GM21367 (cell line): ENCODE results near the gene ANKRD63.

ENCODE experiments used
- ATAC-seq: cut with Tn5 transposase; IDR thresholded peaks from one replicate; pipeline ENCODE4 v1.9.1; 2021; ENCODE audit not compliant: unreplicated experiment

ANKRD63 gene

DNA sequence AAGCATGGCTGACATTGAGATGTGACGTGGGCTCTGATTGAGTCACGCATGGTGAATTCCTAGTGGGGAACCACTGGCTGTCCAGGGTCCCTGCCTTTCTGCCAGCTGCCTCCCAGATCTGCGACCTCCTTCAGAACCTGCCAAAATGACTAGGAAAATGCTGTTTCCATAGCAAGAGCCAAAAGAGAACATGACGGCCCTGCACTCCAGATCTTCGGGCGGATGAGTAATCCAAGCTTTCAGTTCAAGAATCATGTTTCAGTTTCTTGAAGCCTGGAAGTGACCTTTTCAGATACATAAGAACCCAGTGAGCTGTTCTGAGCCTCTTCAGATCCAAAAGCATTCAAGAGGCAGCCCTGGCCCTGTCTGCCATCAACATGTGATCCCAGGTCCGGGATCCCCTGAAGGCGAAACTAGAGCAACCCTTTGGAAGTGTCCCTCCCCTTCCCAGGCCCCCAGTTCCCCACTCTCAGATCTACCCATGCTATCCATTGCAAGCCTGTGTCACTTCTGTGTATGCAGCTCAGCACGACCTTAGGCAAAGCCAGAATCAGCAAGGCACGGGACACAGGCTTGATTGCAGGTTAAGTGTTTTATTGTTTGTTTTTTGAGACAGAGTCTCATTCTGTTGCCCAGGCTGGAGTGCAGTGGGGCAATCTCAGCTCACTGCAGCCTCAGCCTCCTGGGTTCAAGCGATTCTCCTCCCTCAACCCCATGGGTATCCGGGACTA is 19.7 kb downstream of the ANKRD63 start:
- no peak for ATAC-seq

DNA sequence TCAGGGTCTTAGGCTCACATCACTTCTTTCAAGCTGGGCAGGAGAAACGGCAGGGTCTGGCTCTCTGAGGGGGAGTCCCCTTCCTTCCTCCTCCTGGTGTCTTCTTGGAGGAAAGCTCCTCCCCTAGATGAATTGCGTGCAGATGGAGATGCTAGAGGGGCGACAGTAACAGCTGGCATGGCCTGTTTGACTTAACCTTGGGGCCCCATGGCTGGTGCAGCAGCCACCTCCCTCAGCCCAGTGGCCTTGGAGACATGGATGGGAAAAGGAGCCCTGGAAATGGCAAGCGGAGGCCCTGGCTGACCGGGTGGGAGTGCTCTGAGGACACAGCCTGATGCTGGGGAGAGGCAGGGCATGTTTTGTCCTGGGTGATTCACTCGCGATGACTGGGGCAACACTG is 23.8 kb downstream of the ANKRD63 start:
- no peak for ATAC-seq

DNA sequence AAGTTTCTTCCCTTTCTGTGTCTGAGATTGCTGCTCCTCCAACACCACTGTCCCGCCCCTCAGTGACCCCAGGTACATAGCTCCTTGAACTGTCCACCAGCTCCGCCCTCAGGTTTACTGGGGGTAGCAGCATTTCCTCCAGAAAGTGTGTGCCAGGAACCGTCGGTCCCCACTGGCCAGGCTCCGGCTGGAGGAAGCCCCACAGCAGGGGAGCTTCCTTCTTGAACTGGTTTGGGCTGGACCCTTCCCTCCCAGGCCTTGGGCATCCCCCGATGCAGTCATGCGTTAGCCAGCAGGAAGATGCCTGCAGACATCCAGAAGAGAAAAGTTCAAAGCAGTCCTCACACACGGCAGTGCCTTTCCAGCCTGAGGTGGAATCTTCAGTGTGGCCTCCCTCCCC is 24.3 kb downstream of the ANKRD63 start:
- no peak for ATAC-seq

- no peak for ATAC-seq
These were observed 25.0 kb downstream of the ANKRD63 start for GRCh38 chr15:40257656-40258450.

DNA sequence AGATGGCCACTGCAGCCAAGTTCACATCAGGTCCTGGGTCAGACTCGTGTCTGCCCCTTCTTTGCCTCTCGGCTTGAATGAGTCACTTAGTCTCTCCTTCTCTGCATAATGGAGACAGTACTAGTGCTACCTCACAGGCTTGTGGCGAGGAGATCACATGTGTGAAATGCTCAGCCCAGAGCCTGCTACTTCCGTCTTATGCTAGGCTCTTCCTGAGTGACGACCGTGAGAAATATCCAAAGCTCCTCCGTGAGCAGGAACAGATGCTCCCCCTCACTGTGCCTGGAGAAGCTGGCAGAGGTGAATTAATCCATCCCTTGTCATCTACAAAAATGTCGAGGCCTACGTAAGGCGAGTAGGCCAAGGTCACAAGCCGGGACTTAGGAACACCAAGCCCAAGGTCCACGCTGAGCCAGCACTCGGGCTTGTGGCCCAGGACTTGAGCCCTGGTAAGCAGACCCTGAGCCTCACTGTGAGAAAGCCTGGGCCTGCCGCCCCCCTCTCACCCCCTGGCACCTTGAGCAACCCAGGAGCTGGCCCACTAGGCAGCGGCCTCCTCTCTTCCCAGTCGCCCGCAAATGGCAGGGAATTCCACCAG is 26.1 kb downstream of the ANKRD63 start:
- no peak for ATAC-seq

- no peak for ATAC-seq
These were observed 27.8 kb downstream of the ANKRD63 start for GRCh38 chr15:40255033-40255432.

GRCh38 chr15:40254452-40254851 is 28.4 kb downstream of the ANKRD63 start:
- ATAC-seq = no peak

GRCh38 chr15:40253167-40253790 is 29.6 kb downstream of the ANKRD63 start:
- no peak for ATAC-seq

DNA sequence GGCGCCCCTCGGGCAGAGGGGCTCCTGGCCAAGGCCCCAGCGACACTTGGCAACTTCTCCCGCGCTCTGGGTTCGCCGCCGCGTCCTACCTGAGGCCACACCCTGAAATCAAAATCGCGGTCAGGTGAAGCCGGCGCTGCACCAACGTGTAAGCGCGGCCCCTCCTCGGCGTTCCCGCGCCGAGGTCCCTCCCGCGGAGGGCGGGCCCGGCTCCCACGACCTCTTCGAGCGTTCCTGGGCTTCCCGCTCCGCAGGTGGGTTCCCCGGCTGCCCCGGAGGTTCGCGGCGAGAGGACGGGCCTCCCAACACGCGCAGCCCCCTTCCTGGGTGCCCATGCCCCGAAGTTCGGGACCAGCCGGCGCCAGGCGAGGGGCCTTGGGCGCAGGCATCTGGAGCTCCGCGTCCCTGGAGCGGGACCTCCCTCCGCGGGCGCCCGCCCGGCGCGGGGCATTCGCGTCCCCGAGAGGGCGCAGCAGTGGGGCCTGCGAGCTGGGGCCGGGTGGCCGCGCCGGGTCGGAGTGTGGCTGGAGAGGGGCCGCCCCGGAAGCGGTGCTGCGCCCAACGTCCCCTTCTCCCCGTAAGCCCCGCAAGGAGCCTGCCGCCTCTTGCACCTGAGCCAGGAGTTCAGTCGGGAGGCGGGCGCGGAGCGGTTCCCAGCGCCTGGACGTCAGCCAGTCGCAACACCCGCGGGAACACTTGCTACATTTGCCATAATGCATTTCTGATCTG is 30.3 kb downstream of the ANKRD63 start:
- no peak for ATAC-seq

DNA sequence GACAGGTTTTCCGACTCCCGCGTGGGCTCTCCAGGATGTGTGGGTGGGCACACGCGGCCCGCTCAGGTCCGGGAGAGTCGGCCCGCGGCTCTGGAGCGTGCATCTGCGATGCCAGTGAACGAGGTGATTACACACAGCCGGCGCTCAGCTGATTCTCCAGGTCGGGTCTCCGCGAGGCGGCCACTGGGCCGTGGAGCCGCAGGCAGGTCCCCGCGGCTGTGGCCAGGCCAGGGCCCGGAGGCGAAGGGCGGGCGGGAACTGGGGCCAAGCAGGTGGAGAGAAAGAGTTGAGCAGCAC is 30.8 kb downstream of the ANKRD63 start:
- ATAC-seq = no peak

- no peak for ATAC-seq
These were observed 31.3 kb downstream of the ANKRD63 start for GRCh38 chr15:40251486-40252140.

GRCh38 chr15:40250771-40251483 is 31.9 kb downstream of the ANKRD63 start:
- no peak for ATAC-seq

DNA sequence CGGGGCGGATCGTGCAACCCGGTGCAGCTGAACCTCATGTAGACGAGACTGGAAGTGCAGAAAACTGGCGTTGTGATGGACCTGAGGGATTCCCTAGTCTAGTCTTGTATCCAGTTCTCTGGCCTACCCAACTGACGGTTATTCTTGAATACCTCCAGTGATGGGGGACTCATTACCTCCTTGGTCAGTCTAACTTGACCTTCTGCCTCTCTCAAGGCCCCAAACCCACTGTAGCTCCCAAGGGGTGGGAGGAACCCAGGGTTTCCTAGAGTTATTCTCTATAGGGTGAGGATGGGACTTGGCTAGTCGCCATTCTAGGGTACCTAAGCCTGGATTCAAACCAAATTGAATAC is 32.6 kb downstream of the ANKRD63 start:
- no peak for ATAC-seq

GRCh38 chr15:40249477-40250303 is 33.2 kb downstream of the ANKRD63 start:
- ATAC-seq = no peak

- no peak for ATAC-seq
These were observed 34.7 kb downstream of the ANKRD63 start for GRCh38 chr15:40248006-40248783.

- ATAC-seq = no peak
These were observed 35.4 kb downstream of the ANKRD63 start for GRCh38 chr15:40247406-40247971.

DNA sequence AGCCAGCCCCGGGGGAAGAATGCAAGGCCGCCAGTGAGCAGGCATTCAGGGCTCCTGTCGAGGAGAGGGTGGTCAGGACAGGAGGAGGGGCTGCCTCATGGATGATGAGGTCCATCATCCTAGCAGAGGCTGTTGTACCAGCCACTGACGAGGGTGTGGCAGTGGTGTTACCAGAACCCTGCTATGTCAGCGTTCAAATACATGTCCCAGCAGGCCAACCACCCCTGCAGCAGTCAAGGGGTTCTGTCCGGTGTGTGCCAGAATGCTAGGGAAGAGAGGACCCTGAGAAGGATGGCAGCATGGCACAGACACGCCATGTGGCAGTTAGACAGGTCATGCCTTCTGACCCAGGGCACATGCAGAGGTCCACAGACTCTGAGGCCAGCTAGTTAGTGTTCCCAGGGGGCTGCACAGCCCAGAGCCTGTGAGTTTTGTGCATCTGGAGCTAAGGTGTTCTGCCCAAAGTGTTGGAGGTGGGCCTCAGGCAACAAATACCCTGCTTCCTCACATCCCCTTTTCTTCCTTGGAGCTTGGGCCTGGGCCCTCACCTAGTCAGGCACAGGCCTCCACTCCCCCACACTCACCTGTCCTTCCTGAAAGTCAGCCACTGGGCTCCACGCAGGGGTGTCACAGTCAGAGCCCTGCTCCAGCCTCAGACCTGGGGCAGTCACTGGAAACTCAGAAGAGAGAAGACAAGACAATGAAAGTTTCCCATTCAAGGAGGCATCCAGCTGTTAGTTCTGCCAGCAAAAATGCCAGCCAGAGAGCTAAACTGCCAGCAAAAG is 36.2 kb downstream of the ANKRD63 start:
- no peak for ATAC-seq
